ENCODE results near the gene GLMP.

The GLMP gene

GRCh38 chr1:156319664-156320063 lies 24.2 kb upstream of the GLMP start:
- TF ChIP-seq REST (IDR thresholded peaks at IDR 0.05; ENCODE audit: insufficient read depth in 1 of 2, low read depth in 2 of 2, low read length in 2 of 2) (no peak), SIN3A (IDR thresholded peaks at IDR 0.05; ENCODE audit: borderline replicate concordance, insufficient read depth, low read length) (no peak), POLR2AphosphoS5 (IDR thresholded peaks at IDR 0.05; ENCODE audit: low read depth, low read length) (no peak), FOXP2 (optimal IDR thresholded peaks at IDR 0.05; ENCODE audit: borderline replicate concordance, extremely low read depth, extremely low read length, insufficient read depth) (no peak), TAF1 (IDR thresholded peaks at IDR 0.05; ENCODE audit: borderline replicate concordance, insufficient read depth, low read length) (no peak)

- TF ChIP-seq FOXP2 (optimal IDR thresholded peaks at IDR 0.05; ENCODE audit: borderline replicate concordance, extremely low read depth, extremely low read length, insufficient read depth) (no peak), POLR2AphosphoS5 (IDR thresholded peaks at IDR 0.05; ENCODE audit: low read depth, low read length) (no peak), TAF1 (IDR thresholded peaks at IDR 0.05; ENCODE audit: borderline replicate concordance, insufficient read depth, low read length) (no peak), SIN3A (IDR thresholded peaks at IDR 0.05; ENCODE audit: borderline replicate concordance, insufficient read depth, low read length) (no peak), REST (IDR thresholded peaks at IDR 0.05; ENCODE audit: insufficient read depth in 1 of 2, low read depth in 2 of 2, low read length in 2 of 2) (no peak)
Observed at GRCh38 chr1:156316909-156317308, 21.4 kb upstream of the GLMP start.

- no peak for TF ChIP-seq SIN3A (IDR thresholded peaks at IDR 0.05; ENCODE audit: borderline replicate concordance, insufficient read depth, low read length)
- TF ChIP-seq POLR2AphosphoS5 (IDR thresholded peaks at IDR 0.05; ENCODE audit: low read depth, low read length): peak; percentile 31
Observed at GRCh38 chr1:156310962-156311361, 15.5 kb upstream of the GLMP start.

GRCh38 chr1:156308078-156308477 lies 12.6 kb upstream of the GLMP start:
- TF ChIP-seq TAF1 (IDR thresholded peaks at IDR 0.05; ENCODE audit: borderline replicate concordance, insufficient read depth, low read length): no peak
- TF ChIP-seq SIN3A (IDR thresholded peaks at IDR 0.05; ENCODE audit: borderline replicate concordance, insufficient read depth, low read length): no peak
- no peak for TF ChIP-seq REST (IDR thresholded peaks at IDR 0.05; ENCODE audit: insufficient read depth in 1 of 2, low read depth in 2 of 2, low read length in 2 of 2)
- no peak for TF ChIP-seq FOXP2 (optimal IDR thresholded peaks at IDR 0.05; ENCODE audit: borderline replicate concordance, extremely low read depth, extremely low read length, insufficient read depth)
- no peak for TF ChIP-seq POLR2AphosphoS5 (IDR thresholded peaks at IDR 0.05; ENCODE audit: low read depth, low read length)

- TF ChIP-seq REST (IDR thresholded peaks at IDR 0.05; ENCODE audit: insufficient read depth in 1 of 2, low read depth in 2 of 2, low read length in 2 of 2) (no peak), SIN3A (IDR thresholded peaks at IDR 0.05; ENCODE audit: borderline replicate concordance, insufficient read depth, low read length) (no peak), POLR2AphosphoS5 (IDR thresholded peaks at IDR 0.05; ENCODE audit: low read depth, low read length) (no peak), FOXP2 (optimal IDR thresholded peaks at IDR 0.05; ENCODE audit: borderline replicate concordance, extremely low read depth, extremely low read length, insufficient read depth) (no peak), TAF1 (IDR thresholded peaks at IDR 0.05; ENCODE audit: borderline replicate concordance, insufficient read depth, low read length) (no peak)
Observed at GRCh38 chr1:156305215-156305614, 9.7 kb upstream of the GLMP start.
